ENCODE measurements around the gene SLC1A2.

The SLC1A2 gene

DNA sequence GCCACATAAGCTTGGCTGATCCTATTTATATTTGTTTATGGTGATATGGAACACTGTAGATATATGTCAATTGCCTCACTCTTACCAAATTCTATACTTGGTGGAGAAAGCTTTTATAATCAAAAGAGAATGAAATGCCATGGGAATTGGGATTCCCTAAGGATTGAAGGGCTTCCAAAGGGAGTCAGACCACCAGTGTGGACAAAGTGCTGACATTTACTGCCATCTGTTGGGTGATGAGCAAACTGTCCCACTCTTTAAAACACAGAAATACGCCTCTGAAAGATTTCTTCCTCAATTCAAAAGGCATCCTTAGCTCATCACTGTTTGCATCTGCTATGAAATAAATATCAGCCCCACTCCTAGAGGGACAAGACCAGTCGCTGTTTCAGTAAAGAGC, 7.1 kb downstream of the SLC1A2 start:
- no peak for DNase-seq

DNA sequence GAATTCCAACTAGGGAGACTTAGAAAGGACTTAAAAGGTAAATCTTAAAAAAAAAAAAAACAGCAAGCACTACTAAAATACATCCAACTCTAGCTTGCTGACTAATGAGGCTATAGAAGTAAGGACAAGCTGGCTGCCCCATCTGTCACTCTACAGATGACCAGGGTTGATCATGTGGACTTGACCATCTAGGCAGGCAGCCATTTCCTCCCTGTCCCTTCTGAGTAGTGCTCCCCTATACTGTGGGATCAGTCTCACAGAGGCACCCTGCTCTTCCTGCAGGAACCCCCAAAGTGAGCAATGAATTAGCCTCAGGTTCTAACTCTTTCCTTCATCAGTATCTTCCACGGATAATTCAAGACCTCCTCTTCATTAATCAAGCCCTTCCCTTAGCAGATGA, 12.3 kb downstream of the SLC1A2 start:
- DNase-seq, result no peak

DNA sequence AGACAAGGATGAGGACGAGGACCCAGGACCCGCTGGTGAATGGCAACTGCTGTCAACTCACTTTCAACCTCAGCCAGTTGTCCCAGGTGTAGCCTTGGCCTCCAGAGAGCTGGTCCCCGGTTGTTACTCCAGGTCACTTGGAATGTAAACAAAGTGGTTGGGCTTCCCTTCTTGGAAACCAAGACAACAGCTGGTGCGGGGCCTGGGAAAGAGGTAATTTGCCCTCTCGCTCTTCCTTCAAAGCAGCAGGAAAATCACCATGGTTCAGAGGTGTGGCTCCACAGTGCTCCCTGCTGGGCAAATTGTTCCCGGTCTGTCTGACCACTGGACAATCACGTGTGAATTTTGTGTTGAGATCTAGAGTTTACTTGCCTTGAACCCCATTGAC, 15.0 kb downstream of the SLC1A2 start:
- no peak for DNase-seq

DNA sequence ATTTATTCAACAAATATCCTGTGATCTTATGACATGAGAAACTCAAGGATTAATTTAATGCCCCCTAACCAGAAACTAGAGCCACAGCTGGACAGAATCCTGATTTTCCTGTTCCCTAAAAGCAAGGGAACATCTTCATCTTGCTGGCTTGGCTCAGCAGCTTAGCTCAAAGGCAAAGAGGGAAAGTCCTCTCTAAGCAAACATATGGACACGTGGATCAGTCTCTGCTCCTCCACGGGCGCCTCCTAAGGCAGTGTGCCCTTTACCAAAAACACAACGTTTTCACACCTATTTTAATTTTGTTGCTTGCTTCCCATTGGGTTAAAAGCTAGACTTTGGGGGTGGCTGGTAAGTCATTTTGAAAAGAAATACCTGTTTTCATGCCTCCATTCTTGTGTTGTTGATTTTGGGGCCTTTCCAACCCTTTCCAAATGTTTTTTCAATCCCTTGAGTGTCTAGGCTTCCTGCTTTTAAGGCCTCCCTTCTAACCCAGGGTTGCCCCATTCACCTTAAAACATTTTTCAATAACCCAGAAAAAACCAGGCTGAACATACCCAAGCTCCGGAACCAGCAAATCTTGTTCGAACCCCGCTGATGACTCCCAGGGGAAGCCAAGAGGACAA, 15.5 kb downstream of the SLC1A2 start:
- DNase-seq, result no peak

DNA sequence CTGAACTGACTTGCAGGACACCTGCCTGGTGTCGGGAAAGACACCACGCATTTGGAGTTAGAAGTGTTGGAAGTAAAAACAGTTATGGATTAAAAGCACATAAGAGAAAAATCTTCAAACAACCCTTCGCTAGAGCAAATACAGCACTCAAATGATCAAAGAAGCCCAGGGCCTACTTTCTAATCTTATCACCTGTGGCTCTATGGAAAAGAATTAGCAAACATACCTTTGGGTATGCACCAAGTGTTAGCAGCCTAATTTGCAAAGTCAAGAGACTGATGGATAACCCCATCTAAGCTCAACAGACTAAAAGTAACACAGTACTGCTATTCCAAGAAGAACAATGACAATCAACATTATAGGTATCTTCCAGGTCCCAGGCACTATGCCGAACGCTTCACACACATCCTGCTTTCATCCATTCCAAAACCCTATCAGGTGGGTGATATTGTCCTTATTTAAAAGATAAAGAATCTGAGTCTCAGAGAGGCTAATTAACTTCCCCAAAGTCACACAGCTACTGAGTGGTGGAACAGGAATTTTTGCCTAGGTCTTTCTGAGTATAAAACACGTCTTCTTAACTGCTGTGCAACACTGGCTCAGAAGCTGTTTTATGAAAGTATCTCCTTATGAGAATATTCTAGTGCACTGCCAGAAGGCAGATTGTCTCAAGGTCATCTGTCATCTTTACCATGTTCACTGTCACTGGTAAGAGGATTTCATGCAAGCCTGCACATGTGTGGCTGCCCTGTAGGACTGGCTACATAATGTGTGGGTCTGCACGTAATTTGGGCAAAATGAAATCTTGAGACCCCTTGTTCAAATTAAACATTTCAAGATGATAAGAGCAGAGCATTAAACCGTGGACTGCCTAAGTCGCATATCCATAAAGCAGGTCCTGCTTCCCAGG, 16.4 kb downstream of the SLC1A2 start:
- no peak for DNase-seq

DNA sequence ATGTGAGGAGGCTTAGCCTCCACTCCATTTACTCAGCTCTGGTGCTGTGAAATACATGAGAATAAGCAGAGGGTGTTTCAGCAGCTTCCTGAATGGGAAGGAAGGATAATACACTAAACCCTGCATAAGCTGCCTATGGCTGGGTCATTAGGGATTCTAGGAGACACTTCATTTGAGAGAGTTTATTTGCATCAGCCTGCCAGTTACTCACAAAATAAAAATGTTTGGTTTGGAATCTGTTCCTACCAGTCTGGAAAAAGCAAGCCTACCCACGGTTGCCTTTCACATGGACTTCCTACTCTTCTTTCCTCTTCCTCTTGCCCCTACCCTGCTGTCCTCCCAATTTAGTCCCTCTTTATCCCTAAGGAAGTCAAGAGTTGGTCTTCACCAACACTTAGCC, 20.5 kb downstream of the SLC1A2 start:
- DNase-seq, result no peak

DNA sequence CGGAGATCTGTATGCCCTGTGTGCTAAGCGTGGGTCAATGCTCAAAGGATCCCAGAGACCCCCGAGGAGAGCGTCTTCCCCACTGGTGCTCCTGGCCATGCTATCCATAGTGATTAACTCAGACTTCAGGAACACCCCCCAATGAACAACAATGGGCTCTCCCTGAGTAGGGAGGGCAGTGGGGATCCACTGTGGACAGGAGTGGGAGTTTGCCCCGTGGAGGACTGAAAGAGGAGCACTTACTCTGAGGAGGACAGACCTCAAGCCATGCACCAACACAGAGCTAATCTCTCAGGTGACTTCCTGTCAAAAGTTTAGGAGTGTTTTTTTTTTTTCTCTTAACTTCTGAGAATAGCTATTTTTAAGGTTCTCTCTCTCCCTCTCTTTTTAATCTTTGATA, 24.4 kb downstream of the SLC1A2 start:
- no peak for DNase-seq

DNA sequence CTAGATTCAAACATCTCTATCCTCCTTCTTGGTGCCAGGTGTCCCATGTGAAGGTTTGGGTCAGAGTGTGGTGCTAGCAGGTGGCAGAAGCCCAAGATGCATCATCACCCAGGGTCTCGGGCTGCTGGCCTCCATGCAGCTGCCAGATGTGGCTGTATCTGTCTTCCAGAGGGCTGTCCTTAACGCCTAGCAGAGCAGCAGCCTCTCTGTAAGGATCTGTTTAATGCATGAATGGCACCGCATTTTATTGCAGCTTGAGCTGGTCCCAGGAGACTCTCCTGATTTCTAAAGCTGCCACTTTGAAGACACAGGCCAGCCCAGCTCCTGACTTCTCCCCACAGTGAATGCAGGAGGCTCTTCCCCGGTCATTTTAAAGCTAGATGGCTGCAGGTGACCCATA, 26.3 kb downstream of the SLC1A2 start:
- DNase-seq, result no peak

DNA sequence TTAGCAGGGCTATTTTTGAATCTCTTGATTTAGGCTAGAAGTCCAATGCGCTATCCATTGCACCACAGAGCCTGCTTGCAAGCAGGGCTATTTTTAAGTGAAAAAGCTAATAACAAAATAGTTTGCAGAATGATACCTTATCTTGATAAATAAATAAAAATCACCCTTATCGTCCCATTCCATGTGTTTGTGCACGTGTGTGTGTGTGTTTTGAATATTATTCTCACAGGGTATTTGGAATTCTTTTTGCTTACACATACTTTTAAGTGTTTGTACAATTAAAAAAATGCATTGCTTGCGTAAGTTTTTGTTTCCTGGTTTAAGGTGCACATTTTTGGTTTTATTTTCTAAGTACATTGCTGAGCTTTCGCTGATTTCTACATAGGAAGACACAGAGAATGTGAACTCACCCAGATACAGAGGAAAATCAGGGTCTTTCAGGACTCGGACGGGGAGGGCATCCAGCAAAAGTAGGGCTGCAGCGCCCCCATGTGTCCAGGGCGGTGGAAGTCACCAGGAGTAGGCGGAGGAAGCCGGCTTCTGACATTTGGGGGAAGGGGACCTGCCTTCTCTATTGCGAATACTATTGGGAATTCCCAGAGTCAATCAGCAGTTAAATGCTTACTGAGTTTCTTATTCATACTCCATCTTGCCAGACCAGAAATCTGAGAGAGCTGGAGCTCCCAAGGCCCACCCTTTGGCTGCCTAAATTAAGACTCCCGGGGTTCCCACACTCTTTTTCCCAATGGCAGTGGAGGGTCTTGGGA, 27.3 kb downstream of the SLC1A2 start:
- peak; percentile 62 for DNase-seq

DNA sequence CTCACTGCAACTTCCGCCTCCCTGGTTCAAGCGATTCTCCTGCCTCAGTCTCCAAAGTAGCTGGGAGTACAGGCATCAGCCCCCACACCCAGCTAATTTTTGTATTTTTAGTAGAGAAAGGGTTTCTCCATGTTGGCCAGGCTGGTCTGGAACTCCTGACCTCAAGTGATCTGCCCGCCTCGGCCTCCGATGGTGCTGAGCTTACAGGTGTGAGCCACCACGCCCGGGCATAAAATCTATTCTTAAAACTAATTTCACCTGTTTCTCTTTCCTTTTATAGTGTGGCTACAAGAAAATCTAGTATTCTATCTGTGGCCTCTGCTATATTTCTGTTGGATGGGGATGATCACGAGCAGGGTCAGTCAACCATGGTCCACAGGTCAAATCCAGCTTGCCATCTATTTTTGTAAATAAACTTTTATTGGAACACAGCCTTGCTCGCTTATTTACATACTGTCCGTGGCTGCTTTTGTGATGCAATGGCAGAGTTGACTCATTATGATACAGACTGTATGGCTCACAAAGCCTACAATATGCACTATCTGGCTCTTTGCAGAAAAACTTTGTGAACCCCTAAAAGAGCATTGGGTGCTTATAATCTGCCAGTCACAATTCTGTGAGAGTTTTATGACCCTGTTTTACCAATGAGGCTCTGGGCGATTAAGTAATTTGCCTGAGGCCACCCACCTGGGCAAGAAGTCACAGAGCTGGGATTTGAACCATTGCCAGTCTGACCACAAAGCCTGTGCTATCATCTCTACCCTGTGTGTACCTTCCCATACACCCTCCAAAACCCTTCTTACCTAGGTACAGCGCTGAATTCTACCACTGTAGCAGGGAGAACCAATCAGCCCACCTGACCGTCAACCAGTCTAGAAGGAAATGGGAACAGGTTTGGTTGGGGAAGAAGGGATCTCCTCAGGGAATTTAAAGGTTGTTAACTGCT, 28.3 kb downstream of the SLC1A2 start:
- DNase-seq, result no peak

DNA sequence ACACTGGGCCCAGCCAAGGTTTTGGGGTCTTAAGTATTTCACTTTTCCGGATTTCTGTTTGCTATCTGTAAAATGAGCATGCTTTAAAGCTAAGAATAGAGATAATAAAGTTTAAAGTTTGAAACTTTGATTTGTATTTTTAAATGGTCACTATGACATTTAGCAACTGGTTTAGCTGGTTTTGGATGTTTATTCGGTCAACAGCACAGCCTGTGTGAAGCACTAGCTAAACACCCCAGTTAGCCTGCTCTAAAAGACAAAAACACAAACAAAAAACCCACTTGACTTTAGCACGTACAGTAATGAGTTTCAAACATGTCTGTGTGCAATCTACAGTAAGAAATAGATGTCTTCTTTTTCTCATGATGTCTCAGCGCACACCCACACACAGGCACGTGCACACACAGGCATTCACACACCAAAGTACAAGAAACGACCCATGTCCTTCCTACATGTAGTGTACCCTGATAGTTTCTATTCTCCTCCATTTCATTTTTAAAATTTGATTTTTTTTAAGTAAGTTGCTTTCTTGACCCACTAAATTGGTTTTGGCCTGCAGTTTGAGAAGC, 29.4 kb downstream of the SLC1A2 start:
- no peak for DNase-seq

DNA sequence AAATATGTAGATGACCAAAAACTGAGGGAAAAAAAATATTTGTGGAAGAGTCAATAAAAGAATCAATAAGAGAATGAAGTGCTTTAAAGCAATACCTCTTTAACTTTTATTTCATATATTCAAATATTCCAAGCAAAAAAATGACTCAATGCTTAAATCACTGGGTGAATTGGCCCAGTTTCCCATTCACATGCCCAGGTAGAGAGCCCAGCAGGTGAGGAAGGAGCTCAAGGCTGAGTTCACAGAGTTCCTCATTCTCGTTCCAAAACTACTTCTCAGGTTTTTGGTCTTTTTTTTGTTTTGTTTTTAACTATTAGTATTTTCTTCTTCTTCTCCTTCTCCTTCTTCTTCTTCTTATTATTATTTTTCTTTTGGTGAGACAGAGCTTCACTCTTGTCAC, 30.2 kb downstream of the SLC1A2 start:
- DNase-seq, result no peak

DNA sequence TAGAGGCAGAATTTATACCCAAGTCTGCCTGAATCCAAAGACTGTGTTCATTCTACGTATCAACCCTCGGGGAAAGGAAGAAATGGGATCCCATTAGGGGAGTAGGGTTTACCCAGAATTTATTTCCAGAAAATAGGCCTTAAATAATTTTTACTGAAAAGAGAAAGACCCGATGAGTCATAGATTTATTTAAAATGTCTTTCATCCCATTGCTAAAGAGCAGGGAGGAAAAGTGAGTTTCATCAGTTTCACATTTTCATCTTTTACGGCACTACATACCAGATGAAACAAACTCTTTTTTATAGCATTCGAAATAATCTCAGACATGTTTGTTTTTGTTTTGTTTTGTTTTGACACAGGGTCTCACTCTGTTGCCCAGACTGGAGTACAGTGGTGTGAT, 31.3 kb downstream of the SLC1A2 start:
- DNase-seq, result no peak

DNA sequence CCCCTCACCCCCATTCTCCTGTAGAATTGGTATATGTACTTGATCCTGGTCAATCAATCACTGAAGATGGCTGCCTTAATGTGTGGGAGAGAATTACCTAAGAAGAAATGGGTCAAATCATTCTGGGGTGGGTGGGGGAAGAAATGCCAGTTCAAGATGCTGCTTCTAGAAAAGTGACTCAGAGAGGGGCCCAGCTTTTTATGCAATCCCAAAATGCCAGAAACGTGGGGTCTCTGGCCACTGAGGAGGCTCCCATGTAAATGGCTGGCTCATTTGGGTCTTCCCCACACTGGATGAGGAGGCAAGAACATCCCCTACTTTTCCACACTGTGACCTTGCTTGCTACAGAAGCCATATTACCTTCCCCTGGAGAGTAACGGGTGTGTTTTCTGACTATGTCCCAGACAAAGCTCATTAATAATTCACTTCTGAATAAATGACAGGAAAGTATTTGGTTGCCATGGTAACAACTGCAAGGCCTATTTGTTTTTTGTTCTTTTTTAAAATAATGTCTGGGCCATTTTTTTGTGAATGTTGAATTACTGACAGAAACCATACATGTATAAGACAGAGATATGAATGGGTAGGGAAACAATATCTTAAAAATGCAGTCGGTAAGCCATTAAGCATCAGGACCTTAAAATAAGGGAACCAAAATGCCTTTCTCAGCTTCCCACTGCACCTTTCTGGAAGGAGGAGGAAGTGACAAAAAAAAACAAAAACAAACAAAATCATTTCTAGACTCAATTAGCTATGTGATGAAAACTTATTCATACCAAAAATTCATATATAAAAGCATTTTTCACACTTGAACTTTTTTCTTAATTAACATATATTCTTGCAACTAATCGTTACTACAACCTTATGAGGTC, 32.0 kb downstream of the SLC1A2 start:
- DNase-seq, result no peak

DNA sequence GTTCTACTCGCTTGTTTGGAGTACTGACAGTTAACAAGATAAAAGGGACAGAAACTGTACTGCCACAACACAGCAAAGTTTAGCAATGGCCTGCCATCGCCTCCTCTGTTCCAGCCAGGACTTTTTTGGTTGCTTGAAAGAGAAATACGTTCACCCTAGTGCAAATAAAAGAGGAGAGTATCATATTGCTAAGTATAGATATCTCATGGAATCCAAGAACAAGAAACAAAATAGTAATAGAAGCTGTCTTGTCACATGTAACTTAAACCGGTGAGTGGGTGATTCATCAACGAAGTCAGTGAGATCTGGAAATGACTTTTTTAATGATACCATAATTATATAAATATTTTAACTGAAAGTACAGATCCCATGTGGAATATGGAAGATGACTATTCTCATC, 35.4 kb downstream of the SLC1A2 start:
- no peak for DNase-seq

DNA sequence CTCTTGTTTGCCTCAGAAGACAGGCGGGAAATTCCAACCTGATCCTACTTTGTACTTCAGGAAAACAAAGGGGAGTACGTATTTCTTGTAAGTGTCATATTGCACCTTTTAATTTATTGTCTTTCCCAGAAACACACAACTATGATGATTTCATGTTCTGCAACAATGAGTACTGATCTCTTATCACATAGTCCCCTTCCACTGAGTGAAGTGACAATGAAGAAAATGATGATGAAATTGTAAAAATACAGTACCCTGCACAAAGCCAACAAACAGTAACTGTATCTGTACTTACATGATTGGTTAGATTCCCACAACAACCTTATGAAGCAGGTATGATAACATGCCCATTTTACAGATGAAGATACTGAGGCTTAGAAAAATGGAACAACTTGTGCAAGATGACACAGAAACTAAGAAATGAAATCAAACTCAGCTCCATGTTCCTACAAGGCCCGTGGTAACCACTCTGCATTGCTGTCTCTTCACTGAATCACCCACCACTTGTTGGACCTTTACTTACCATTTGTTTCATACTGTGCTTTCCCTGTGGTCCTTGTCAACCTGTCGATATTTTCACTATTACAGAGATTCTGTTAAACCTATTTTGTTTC, 37.5 kb downstream of the SLC1A2 start:
- no peak for DNase-seq

DNA sequence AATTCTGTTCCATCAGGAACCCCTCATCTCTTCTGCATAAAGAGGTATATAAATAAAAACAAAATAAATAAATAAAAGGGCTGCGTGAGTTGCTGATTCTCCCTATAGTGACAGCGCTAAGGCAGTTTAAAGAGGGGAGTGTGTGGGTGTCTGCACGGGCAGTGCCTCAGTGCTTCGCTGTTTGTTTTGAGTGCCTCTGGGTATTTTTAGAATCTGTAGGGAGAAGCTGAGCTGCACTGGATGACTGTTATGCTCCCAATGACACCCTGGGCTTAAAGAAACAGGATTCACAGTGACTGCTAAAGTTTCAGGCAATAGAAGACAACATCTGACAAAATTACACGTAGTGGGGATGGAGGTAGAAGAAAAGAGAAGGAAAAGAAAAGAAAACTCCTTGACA, 38.8 kb downstream of the SLC1A2 start:
- no peak for DNase-seq

DNA sequence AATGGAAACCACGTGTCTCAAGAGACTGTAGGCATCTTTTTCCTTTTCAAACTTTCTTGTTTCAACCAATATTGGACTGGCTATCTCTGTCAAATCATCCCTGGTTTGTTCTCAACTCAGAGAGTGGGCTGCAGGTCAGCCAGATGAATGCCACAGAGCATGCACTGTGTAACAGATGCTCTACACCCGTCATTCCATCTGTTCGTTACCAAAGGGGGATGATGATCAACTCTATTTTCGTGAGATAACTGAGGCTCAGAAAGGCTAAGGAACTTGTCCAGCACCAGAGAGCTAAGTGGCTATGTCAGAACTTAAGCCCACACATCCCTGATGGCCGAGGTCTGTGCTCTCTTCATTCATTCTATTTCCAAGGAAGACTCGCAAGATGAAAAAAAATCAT, 42.1 kb downstream of the SLC1A2 start:
- no peak for DNase-seq

DNA sequence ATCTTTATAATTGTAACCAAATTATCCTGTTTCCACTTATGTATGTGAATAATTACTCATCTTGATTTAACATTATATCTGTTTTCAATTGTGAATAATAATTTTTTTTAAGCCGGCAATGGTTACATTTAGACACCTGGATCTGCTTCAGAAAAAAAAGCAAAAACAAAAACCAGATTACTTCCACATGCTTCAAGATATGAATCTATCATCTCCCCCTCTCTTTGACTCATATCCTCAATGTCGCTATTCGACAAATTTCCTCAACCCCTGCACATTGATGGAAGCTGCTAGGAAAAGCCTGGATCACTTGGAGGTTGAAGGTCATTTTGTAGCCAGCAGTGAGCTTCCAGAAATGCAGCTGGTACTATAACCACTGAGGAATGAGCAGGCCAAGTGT, 42.7 kb downstream of the SLC1A2 start:
- DNase-seq, result no peak

DNA sequence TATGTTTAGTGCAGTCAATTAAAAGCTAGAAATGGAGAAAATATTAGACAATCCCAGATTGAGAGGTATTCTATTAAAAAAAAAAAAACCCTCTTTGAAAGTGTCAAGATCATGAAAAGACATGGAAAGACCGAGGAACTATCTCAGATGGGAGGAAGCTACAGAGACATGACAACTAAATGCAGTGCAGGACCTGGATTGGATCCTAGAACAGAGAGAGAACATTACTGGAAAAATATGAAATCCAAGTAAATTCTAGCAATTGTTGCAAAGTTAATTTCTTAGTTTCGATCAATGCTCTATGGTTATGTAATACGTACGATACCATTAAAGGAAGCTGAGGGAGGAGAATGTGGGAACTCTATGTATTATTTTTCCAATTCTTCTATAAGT, 43.2 kb downstream of the SLC1A2 start:
- no peak for DNase-seq
